Stimulated activated CD4-positive, alpha-beta T cell treated with anti-CD3 and anti-CD28 coated beads, Interleukin-4, amount 100 ng/mL, for 24 hours (primary cell): Measurements from ENCODE around the gene PNLIPRP1.

Experiments used
- DNase-seq: peaks from one replicate; pipeline ENCODE4 v3.0.0-alpha.2; 2020

Gene PNLIPRP1

GRCh38 chr10:116633216-116633600 lies 42.4 kb downstream of the PNLIPRP1 start:
- no peak for DNase-seq

GRCh38 chr10:116634126-116634975 lies 43.6 kb downstream of the PNLIPRP1 start:
- DNase-seq, result no peak

- DNase-seq, result no peak
Measured at GRCh38 chr10:116636385-116636784, 45.6 kb downstream of the PNLIPRP1 start.

GRCh38 chr10:116636976-116637375 lies 46.2 kb downstream of the PNLIPRP1 start:
- DNase-seq, result no peak

GRCh38 chr10:116637830-116638229 lies 47.1 kb downstream of the PNLIPRP1 start:
- no peak for DNase-seq

GRCh38 chr10:116646502-116646901 lies 55.7 kb downstream of the PNLIPRP1 start:
- DNase-seq, result no peak

GRCh38 chr10:116648903-116649302 lies 58.1 kb downstream of the PNLIPRP1 start:
- no peak for DNase-seq

- no peak for DNase-seq
Measured at GRCh38 chr10:116653885-116654284, 63.1 kb downstream of the PNLIPRP1 start.

GRCh38 chr10:116654816-116655215 lies 64.1 kb downstream of the PNLIPRP1 start:
- no peak for DNase-seq

GRCh38 chr10:116655568-116655967 lies 64.8 kb downstream of the PNLIPRP1 start:
- DNase-seq, result no peak

- DNase-seq, result no peak
Measured at GRCh38 chr10:116656044-116656443, 65.3 kb downstream of the PNLIPRP1 start.

- DNase-seq, result no peak
Measured at GRCh38 chr10:116657863-116658551, 67.2 kb downstream of the PNLIPRP1 start.
